Measurements from ENCODE around the gene MYLK2.

Gene MYLK2

DNA sequence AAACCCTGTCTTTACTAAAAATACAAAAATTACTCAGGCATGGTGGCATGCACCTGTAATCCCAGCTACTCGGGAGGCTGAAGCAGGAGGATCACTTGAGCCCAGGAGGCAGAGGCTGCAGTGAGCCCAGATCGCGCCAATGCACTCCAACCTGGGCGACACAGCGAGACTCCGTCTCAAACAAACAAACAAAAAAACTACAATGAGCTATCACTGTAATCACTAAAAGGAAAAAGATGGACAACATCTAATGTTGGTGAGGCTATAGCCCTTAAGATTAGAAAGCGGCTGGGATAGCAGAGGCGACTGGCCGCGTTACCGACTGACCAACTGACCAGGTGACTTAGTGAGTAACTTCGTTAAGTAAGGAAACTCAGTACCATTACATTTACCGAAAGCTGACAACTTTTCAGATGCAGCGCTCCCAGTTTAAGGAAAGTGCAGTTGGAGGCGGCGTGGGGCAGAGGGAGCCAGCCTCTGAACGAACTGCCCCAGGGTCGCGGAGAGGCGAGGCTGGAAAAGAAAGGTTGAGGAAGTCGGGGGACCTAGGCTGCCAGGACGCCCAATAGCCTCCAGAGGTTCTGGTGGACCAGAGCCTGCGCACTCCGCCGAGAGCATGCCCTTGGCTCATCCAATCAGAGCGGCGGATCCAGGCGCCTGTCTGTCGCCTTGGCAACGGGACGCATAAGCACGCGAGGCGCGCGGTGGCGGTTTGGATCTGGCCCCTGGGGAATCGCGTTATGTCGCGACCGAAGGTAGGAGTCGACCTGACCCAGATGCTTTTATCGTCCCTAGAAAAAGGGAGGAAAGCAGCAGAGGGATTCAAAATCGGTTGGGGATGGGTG, 60.2 kb downstream of the MYLK2 start:
- DNase-seq = peak; percentile 94

DNA sequence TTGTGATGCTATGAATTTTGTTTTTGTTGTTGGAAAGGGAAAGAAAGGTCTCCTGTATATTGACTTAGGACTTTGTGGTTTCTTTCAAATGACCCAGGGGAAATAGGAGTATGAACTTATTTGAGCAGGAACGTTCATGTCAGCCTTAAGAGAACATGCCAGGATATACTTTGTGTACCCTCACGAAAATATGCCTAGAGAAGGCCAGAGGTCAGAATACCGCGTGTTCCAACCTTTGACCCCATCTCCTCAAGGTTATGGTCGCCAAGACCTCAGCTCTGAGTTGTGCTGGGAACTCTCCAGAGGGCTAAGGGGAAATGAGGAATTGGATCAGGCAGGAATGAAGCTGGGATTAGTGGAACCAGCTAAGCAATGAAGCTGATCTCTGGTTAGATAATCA, 62.8 kb downstream of the MYLK2 start:
- DNase-seq = no peak

DNA sequence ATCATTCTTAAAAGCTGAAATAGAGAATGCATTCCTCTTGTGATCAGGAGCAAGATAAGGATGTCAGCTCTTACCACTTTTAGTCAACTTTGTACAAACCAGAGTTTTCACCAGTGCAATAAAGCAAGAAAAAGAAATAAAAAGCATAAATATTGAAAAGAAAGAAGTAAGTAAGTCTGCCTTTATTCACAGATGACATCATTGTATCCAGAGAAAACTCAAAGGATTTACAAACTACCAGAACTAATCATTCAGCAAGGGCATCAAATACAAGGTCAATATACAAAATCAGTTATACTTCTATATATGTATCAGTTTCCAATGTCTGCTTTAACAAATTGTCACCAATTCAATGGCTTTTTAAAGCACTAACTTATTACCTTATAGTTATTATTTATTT, 64.7 kb downstream of the MYLK2 start:
- DNase-seq = no peak

Measured in retina (tissue), 1 donor.